Measurements from ENCODE around the gene C1orf159. TPM values are rescaled to one million over a fixed set of nuclear protein-coding genes. Genes with fewer than 3 reads are reported as not detected.

Gene C1orf159
- total and polyA plus RNA-seq, 2 of the 8 experiments (the other 6 are each of a cell fraction or from before 2014, with no cell fraction given) = 10.0 to 10.9 TPM

DNA sequence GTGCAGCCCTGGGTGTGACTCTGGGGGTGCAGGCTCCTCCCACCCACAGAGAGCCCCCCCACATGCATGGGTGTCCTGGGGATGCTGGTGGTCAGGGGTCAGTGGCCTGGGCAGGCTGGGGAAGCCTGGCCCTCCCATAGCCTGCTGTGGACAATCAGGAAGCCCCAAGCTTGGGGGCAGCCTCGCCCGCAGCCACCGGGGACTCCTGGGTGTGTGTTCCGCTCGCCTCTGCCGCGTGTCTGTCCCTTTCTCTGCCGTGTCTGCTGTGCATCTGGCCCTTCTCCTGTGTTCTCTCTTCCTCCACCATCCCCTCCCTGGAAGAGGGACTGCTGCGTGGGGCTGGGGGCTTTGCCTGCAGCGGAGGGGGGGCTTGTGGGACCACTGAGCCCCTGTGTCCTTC lies 73.1 kb downstream of the C1orf159 start:
- Histone ChIP-seq H3K79me2 (ENCODE audit: control insufficient read depth in 1 of 2, insufficient read depth in 2 of 2, low read length in 2 of 2) (no peaks in the 10 kb centered on the region), H3K14ac (ENCODE audit: insufficient read length) (no peak overlapping the region), H2AK5ac (ENCODE audit: low read depth, low read length) (no peak overlapping the region), H2BK120ac (replicated peaks; ENCODE audit: low read depth, low read length) (no peak overlapping the region), H3K27ac (ENCODE audit: low read depth, low read length) (no peak overlapping the region), H3K23ac (ENCODE audit: insufficient read length) (no peak overlapping the region), H3K18ac (ENCODE audit: extremely low read depth, low read length) (no peak overlapping the region), H3K27me3 (replicated peaks in 1 of 4; ENCODE audit: control insufficient read depth in 3 of 4, extremely low read depth in 1 of 4, insufficient read depth in 3 of 4, low read length in 3 of 4) (peaks cover 0 to 23% (median 16%) of the 10 kb centered on the region in 4 experiments; a peak in 5 of 7 replicates), H3K79me1 (ENCODE audit: low read depth, low read length) (peaks cover 7% of the 10 kb centered on the region; the same call in 1 of the 2 replicates), H3K9ac (replicated peaks in 1 of 4; ENCODE audit: extremely low read depth in 1 of 4, low read depth in 3 of 4, low read length in 3 of 4) (no peak overlapping the region), H3K56ac (replicated peaks; ENCODE audit: insufficient read length, low read depth, low read length) (no peak overlapping the region), H2BK15ac (ENCODE audit: low read length) (no peak overlapping the region), H3K4me3 (ENCODE audit: extremely low read depth in 1 of 4, insufficient read depth in 2 of 4, low read depth in 3 of 4, low read length in 4 of 4) (no peak overlapping the region), H2BK5ac (ENCODE audit: low read depth, low read length) (0 out of 2 replicates have a peak overlapping the region, but pooled peaks have one; percentile 44), H4K91ac (replicated peaks; ENCODE audit: insufficient read length, low read length) (no peak overlapping the region), H3K23me2 (ENCODE audit: low read depth, low read length) (peaks cover 8% of the 10 kb centered on the region; the same call in 1 of the 2 replicates), H4K8ac (ENCODE audit: extremely low read depth, insufficient read depth, low read length) (peak overlapping the region; percentile 35; the same call in 1 of the 2 replicates), H3K4ac (replicated peaks; ENCODE audit: insufficient read length, low read depth, low read length) (no peak overlapping the region), H2BK12ac (ENCODE audit: low read depth, low read length) (no peak overlapping the region), H4K20me1 (replicated peaks in 1 of 2; ENCODE audit: control insufficient read depth in 1 of 2, insufficient read depth in 2 of 2, low read length in 2 of 2) (peaks cover 29 to 46% of the 10 kb centered on the region in 2 experiments), H3K4me1 (replicated peaks in 1 of 4; ENCODE audit: control insufficient read depth in 3 of 4, insufficient read depth in 4 of 4, low read length in 3 of 4) (peaks cover 0 to 10% (median 2%) of the 10 kb centered on the region in 4 experiments; a peak in 4 of 7 replicates), H2AFZ (ENCODE audit: low read length) (no peak overlapping the region), H3K36me3 (ENCODE audit: control insufficient read depth in 2 of 4, insufficient read depth in 4 of 4, low read length in 3 of 4) (peaks cover 6 to 52% (median 23%) of the 10 kb centered on the region in 4 experiments), H3K9me3 (ENCODE audit: insufficient read depth in 2 of 2, low read depth in 1 of 2, low read length in 1 of 2) (no peaks in the 10 kb centered on the region), H4K5ac (ENCODE audit: insufficient read length, low read depth, low read length) (no peak overlapping the region), H2BK20ac (ENCODE audit: low read length) (no peak overlapping the region), H3K4me2 (ENCODE audit: insufficient read depth in 1 of 2, low read depth in 2 of 2, low read length in 2 of 2) (no peak overlapping the region)
- ChIA-PET POLR2A (ENCODE audit: partially characterized antibody) (interaction anchor here (0.9 to 3.8 kb wide), 4 partner anchors 9 to 16 kb away, joined by 3 to 19 read pairs (median 10); no protein-coding TSS in a partner anchor), CTCF (ENCODE audit: partially characterized antibody) (interaction anchor here (1.6 to 2.5 kb wide), 3 partner anchors 17 to 24 kb away, joined by 4 to 11 read pairs (median 9); no protein-coding TSS in a partner anchor)
- 96% methylated on average over 10 of the region's 10 CpGs; no CpG with 5 or more reads in 1 of the 2 experiments for WGBS, 2 experiments (ENCODE audit: extremely low coverage in 1 of 2, insufficient coverage in 1 of 2, insufficient read length in 1 of 2, insufficient replicate concordance in 2 of 2, low coverage in 1 of 2, low lambda C conversion rate in 2 of 2, missing lambda C conversion rate in 1 of 2)
- FAIRE-seq = no peak
- DNase-seq (ENCODE audit: low read depth in 1 of 2, low spot score in 2 of 2) = no peak
- TF ChIP-seq CREB1 (IDR thresholded peaks at IDR 0.05) = no peak
- no peak for TF ChIP-seq SIX5 (IDR thresholded peaks at IDR 0.05; ENCODE audit: low read depth, low read length)
- no peak for TF ChIP-seq MAFK (IDR thresholded peaks at IDR 0.05; ENCODE audit: low read depth, low read length)
- no peak for TF ChIP-seq SP4 (IDR thresholded peaks at IDR 0.05; ENCODE audit: low read length)
- TF ChIP-seq EP300 (IDR thresholded peaks at IDR 0.05; ENCODE audit: borderline replicate concordance in 1 of 2, low read depth in 2 of 2, low read length in 2 of 2) = no peak
- TF ChIP-seq, protein P1, sequence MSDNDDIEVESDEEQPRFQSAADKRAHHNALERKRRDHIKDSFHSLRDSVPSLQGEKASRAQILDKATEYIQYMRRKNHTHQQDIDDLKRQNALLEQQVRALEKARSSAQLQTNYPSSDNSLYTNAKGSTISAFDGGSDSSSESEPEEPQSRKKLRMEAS (IDR thresholded peaks at IDR 0.05) = no peak
- no peak for TF ChIP-seq HDAC6 (IDR thresholded peaks at IDR 0.05; ENCODE audit: low read depth, low read length)
- no peak for TF ChIP-seq RNF2 (IDR thresholded peaks at IDR 0.05; ENCODE audit: borderline replicate concordance, low read depth, low read length, missing control alignments, poor library complexity, severe bottlenecking)
- TF ChIP-seq NRF1 (IDR thresholded peaks at IDR 0.05; ENCODE audit: low read depth, low read length) = no peak
- no peak for TF ChIP-seq CEBPB (IDR thresholded peaks at IDR 0.05; ENCODE audit: low read depth, low read length)
- TF ChIP-seq BRCA1 (IDR thresholded peaks at IDR 0.05; ENCODE audit: low read depth, low read length) = no peak
- no peak for TF ChIP-seq CBX5 (IDR thresholded peaks at IDR 0.05; ENCODE audit: low read depth, low read length)
- TF ChIP-seq RBBP5 (IDR thresholded peaks at IDR 0.05; ENCODE audit: borderline replicate concordance, low read depth, low read length) = no peak
- TF ChIP-seq GABPA (IDR thresholded peaks at IDR 0.05; ENCODE audit: borderline replicate concordance, insufficient read depth, low read length) = no peak

Data from H1 (cell line).